HFFc6 (cell line): ENCODE data around the gene GNPAT. TPM values are rescaled to one million over a fixed set of nuclear protein-coding genes. Genes with fewer than 3 reads are reported as not detected.
A peak's percentile ranks its signal among the peaks of the same experiment; 100 is the strongest.

Source experiments
- DNase-seq: peaks from one replicate; pipeline ENCODE4 v3.0.0-alpha.2; 2018
- H3K27ac Mint-ChIP-seq: 2 replicates; pipeline ENCODE4 v1.8.0; 2020; ENCODE audit warnings: mild to moderate bottlenecking, mixed read lengths
- H3K27me3 Mint-ChIP-seq: 2 replicates; pipeline ENCODE4 v1.8.0; 2021; ENCODE audit warnings: mild to moderate bottlenecking, moderate library complexity, mixed read lengths; ENCODE audit not compliant: insufficient read depth
- H3K36me3 Mint-ChIP-seq: 2 replicates; pipeline ENCODE4 v1.8.0; 2021; ENCODE audit warnings: low read depth, mixed read lengths
- H3K4me1 Mint-ChIP-seq: 2 replicates; pipeline ENCODE4 v1.8.0; 2020; ENCODE audit warnings: low read depth, mixed read lengths
- H3K4me3 Mint-ChIP-seq: 2 replicates; pipeline ENCODE4 v1.8.0; 2020; ENCODE audit warnings: mild to moderate bottlenecking, moderate library complexity, mixed read lengths
- H3K9me3 Mint-ChIP-seq: 2 replicates; pipeline ENCODE4 v1.8.0; 2020; ENCODE audit warnings: mild to moderate bottlenecking, mixed read lengths
- total RNA-seq, 6 experiments: library from RNA; stranded (reverse); fragmentation: NEBNext Ultra II Directional; extraction: Animal tissue kit (Norgen Biotek cat#: 25700); gene quantifications; 2 replicates in 1 of 6; 3 replicates in 5 of 6; pipeline ENCODE4 v1.2.3, GENCODE V29; 2021
- TF ChIP-seq, protein P1 (sequence below): fragments of 200-600 bp; sonication (generic); IDR thresholded peaks from 2 replicates; pipeline ENCODE4 v1.5.0; 2021; ENCODE audit warnings: antibody characterized with exemption, mild to moderate bottlenecking

Gene GNPAT
- total RNA-seq, 6 experiments from 2014 or later = 32.5 to 37.2 (median 34.8) TPM

DNA sequence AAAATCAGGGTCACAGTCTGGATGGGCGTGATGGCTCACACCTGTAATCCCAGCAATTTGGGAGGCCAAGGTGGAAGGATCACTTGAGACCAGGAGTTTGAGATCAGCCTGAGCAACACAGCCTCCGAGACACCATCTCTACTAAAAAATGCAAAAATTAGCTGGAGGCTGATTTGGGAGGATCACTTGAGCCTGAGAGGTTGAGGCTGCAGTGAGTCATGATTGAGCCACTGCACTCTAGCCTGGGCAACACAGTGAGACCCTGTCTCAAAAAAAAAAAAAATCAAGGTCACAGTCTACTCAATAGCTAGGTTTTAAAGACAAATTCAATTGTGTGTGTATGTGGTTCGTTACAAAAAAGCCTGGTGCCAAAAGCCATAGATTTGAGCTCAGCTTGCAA lies 44.7 kb upstream of the GNPAT start:
- DNase-seq = no peak
- Mint-ChIP-seq H3K27me3 (peaks cover 12% of the 10 kb centered on the region), H3K9me3 (no peaks in the 10 kb centered on the region; the same call in 1 of the 2 replicates), H3K4me3 (no peak overlapping the region), H3K4me1 (peaks cover 6% of the 10 kb centered on the region), H3K36me3 (no peaks in the 10 kb centered on the region), H3K27ac (no peak overlapping the region)
- TF ChIP-seq, protein P1, sequence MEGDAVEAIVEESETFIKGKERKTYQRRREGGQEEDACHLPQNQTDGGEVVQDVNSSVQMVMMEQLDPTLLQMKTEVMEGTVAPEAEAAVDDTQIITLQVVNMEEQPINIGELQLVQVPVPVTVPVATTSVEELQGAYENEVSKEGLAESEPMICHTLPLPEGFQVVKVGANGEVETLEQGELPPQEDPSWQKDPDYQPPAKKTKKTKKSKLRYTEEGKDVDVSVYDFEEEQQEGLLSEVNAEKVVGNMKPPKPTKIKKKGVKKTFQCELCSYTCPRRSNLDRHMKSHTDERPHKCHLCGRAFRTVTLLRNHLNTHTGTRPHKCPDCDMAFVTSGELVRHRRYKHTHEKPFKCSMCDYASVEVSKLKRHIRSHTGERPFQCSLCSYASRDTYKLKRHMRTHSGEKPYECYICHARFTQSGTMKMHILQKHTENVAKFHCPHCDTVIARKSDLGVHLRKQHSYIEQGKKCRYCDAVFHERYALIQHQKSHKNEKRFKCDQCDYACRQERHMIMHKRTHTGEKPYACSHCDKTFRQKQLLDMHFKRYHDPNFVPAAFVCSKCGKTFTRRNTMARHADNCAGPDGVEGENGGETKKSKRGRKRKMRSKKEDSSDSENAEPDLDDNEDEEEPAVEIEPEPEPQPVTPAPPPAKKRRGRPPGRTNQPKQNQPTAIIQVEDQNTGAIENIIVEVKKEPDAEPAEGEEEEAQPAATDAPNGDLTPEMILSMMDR = no peak

- no peak overlapping the region for H3K27ac Mint-ChIP-seq
- H3K36me3 Mint-ChIP-seq = no peaks in the 10 kb centered on the region
- no peak for DNase-seq
- TF ChIP-seq, protein P1 = no peak
- H3K4me1 Mint-ChIP-seq = peaks cover 6% of the 10 kb centered on the region
- no peak overlapping the region for H3K4me3 Mint-ChIP-seq
- no peaks in the 10 kb centered on the region; the same call in 1 of the 2 replicates for H3K9me3 Mint-ChIP-seq
- peaks cover 9% of the 10 kb centered on the region for H3K27me3 Mint-ChIP-seq
Observed at GRCh38 chr1:231196728-231197127, 44.3 kb upstream of the GNPAT start.

DNA sequence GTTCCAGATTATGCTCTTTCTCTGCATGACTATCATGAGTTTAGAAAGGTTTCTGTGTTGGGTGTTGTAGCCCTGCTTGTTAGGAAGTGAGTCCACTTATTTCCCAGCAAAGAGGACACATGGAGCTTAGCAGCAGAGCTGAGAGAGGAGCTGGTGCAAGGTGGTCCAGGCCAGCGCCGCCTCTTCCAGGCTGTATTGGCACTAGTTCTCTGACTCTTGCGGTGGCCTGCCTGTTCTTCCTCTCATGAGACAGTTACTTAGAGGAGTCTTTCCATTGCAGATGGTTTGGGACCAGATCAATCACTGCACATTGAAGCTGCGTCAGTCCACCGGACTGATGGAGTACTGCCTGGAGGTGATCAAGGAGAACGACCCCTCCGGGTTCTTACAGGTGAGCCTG lies 41.1 kb upstream of the GNPAT start:
- H3K27me3 Mint-ChIP-seq = peaks cover 26% of the 10 kb centered on the region
- TF ChIP-seq, protein P1 = no peak
- no peak overlapping the region for H3K4me3 Mint-ChIP-seq
- no peak overlapping the region for H3K27ac Mint-ChIP-seq
- no peaks in the 10 kb centered on the region; the same call in 1 of the 2 replicates for H3K9me3 Mint-ChIP-seq
- DNase-seq = no peak
- H3K36me3 Mint-ChIP-seq = no peaks in the 10 kb centered on the region
- H3K4me1 Mint-ChIP-seq = peaks cover 6% of the 10 kb centered on the region

DNA sequence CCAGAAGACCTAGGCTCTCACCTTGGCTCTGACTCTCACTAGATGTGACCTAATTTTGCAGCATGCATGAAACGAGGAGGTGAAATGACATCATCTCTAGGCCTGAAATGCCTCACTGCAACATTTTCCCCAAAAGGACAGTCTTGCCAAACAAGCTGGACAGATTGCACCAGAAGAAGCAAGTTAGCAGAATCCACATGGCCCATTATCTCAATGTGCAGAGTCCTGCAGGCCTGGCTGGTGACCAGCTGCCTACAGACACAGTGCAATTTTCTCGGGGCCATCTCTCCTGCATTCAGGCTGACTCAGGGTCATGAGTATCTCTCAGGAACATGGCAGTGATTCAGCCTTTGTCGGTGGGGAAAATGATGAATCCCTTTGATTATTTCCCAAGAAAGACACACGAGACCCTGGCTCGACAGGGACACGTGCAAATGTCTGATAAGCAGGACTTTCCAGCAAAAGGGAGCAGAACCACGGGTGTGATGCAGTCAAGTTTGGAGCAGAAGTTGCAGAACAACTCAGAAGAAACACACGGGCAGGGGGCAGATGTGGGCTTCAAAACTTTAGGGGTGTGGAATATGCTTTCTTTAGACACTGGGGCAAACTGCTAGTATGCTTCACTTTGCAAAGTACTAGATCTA lies 40.5 kb upstream of the GNPAT start:
- Mint-ChIP-seq H3K36me3 (no peaks in the 10 kb centered on the region), H3K9me3 (no peaks in the 10 kb centered on the region; the same call in 1 of the 2 replicates), H3K4me3 (no peak overlapping the region), H3K4me1 (peaks cover 6% of the 10 kb centered on the region), H3K27me3 (peaks cover 31% of the 10 kb centered on the region), H3K27ac (no peak overlapping the region)
- TF ChIP-seq, protein P1 = no peak
- DNase-seq = peak; percentile 41

GRCh38 chr1:231201375-231201978 lies 39.5 kb upstream of the GNPAT start:
- Mint-ChIP-seq H3K4me1 (peaks cover 6% of the 10 kb centered on the region), H3K27me3 (peaks cover 33% of the 10 kb centered on the region), H3K9me3 (no peaks in the 10 kb centered on the region), H3K4me3 (no peak overlapping the region), H3K36me3 (no peaks in the 10 kb centered on the region), H3K27ac (no peak overlapping the region)
- no peak for DNase-seq
- TF ChIP-seq, protein P1 = no peak
